ENCODE data around the gene SLC9A9.

- no peak for TF ChIP-seq MAZ (CRISPR knock-in tag; conservative IDR thresholded peaks at IDR 0.05 in 1 of 2, IDR thresholded peaks at IDR 0.05 in 1 of 2)
- TF ChIP-seq POLR2A (conservative IDR thresholded peaks at IDR 0.05), result no peak
- no peak for TF ChIP-seq CHD2 (IDR thresholded peaks at IDR 0.05; ENCODE audit: low read depth, low read length)
- no peak for TF ChIP-seq ZNF174 (CRISPR knock-in tag; IDR thresholded peaks at IDR 0.05)
- no peak for TF ChIP-seq ZBTB17 (CRISPR knock-in tag; IDR thresholded peaks at IDR 0.05)
- no peak for TF ChIP-seq CBFB (CRISPR knock-in tag; IDR thresholded peaks at IDR 0.05)
- TF ChIP-seq CHD4 (IDR thresholded peaks at IDR 0.05; ENCODE audit: insufficient read depth, insufficient replicate concordance, low read depth, low read length, poor library complexity, severe bottlenecking), result no peak
- TF ChIP-seq CTCF (IDR thresholded peaks at IDR 0.05 in 2 of 3, conservative IDR thresholded peaks at IDR 0.05 in 1 of 3; ENCODE audit: insufficient read depth in 2 of 3, low read depth in 1 of 3, low read length in 3 of 3), result no peak
- TF ChIP-seq ZFX (CRISPR knock-in tag; IDR thresholded peaks at IDR 0.05), result no peak
- no peak for TF ChIP-seq ELF2 (CRISPR knock-in tag; IDR thresholded peaks at IDR 0.05)
- no peak for TF ChIP-seq SMC3 (conservative IDR thresholded peaks at IDR 0.05; ENCODE audit: insufficient read depth, low read depth, low read length)
- TF ChIP-seq SRF (CRISPR knock-in tag; IDR thresholded peaks at IDR 0.05), result no peak
- TF ChIP-seq JUND (IDR thresholded peaks at IDR 0.05; ENCODE audit: borderline replicate concordance, low read depth, low read length), result no peak
- TF ChIP-seq JUND (tag; IDR thresholded peaks at IDR 0.05; ENCODE audit: borderline replicate concordance, low read depth, low read length), result no peak
- no peak for TF ChIP-seq RBM39 (optimal IDR thresholded peaks at IDR 0.05; ENCODE audit: low read depth, low read length)
Measured at GRCh38 chr3:143267989-143268388, 580.3 kb downstream of the SLC9A9 start.
